Activated CD8-positive, alpha-beta T cell treated with anti-CD3 and anti-CD28 coated beads for 36 hours (primary cell): Measurements from ENCODE around the gene ZNRF4. TPM values are rescaled to one million over a fixed set of nuclear protein-coding genes. Genes with fewer than 3 reads are reported as not detected.

Experiments used
- ATAC-seq: fragments of 200-7000 bp; cut with Tn5 transposase; one replicate; pipeline ENCODE4 v1.10.0; 2021; ENCODE audit warnings: mild to moderate bottlenecking, moderate library complexity
- CTCF ChIA-PET: fragments of 350-600 bp; sonication (Branson Sonifier 250); formaldehyde crosslinking; loops from one replicate; lab custom pipeline; 2021; ENCODE audit warnings: antibody characterized with exemption; lab: Charles Lee
- POLR2A ChIA-PET: fragments of 350-600 bp; sonication (Branson Sonifier 250); formaldehyde crosslinking; loops from one replicate; lab custom pipeline; 2021; ENCODE audit warnings: antibody characterized with exemption; lab: Charles Lee
- DNase-seq: peaks from one replicate; pipeline ENCODE4 v3.0.0-alpha.2; 2020
- H3K27ac Mint-ChIP-seq: one replicate; pipeline ENCODE4 v1.8.0; 2021; ENCODE audit warnings: mild to moderate bottlenecking, mixed read lengths
- H3K27me3 Mint-ChIP-seq: one replicate; pipeline ENCODE4 v1.8.0; 2021; ENCODE audit warnings: mixed read lengths
- H3K36me3 Mint-ChIP-seq: one replicate; pipeline ENCODE4 v1.8.0; 2021; ENCODE audit warnings: low read depth, mixed read lengths
- H3K4me1 Mint-ChIP-seq: one replicate; pipeline ENCODE4 v1.8.0; 2021; ENCODE audit warnings: low read depth, mixed read lengths
- H3K4me3 Mint-ChIP-seq: one replicate; pipeline ENCODE4 v1.8.0; 2021; ENCODE audit warnings: mild to moderate bottlenecking, moderate library complexity, mixed read lengths
- H3K9me3 Mint-ChIP-seq: one replicate; pipeline ENCODE4 v1.8.0; 2021; ENCODE audit warnings: mixed read lengths
- CTCF ChIP-seq: fragments of 200-600 bp; IDR thresholded peaks from one replicate; pipeline ENCODE4 v1.8.0; 2022; ENCODE audit warnings: antibody characterized with exemption, mild to moderate bottlenecking
- intact Hi-C: fragments of 100-400 bp; cut with micrococcal nuclease; formaldehyde crosslinking; loops from one replicate; pipeline ENCODE4 v1.10.0; 2022
- total RNA-seq, 2 experiments: library from RNA; stranded (reverse); gene quantifications; one replicate each; pipeline ENCODE4 v1.2.3, GENCODE V29; 2021

ZNRF4 gene
- total RNA-seq, 2 experiments from 2014 or later: not detected

GRCh38 chr19:5497297-5497696, 42.1 kb downstream of the ZNRF4 start:
- Mint-ChIP-seq H3K36me3 (peaks cover 3% of the 10 kb centered on the region), H3K27ac (no peak overlapping the region), H3K9me3 (peaks cover 13% of the 10 kb centered on the region), H3K4me1 (no peaks in the 10 kb centered on the region), H3K27me3 (peaks cover 31% of the 10 kb centered on the region), H3K4me3 (no peak overlapping the region)
- DNase-seq (no peak), ATAC-seq (no peak)
- CTCF ChIA-PET: interaction anchor here (2.2 kb wide), 1 partner anchor 38 kb away, joined by 5 read pairs; no protein-coding TSS in a partner anchor
- no peak for TF ChIP-seq CTCF
- POLR2A ChIA-PET: interaction anchor here (1.0 kb wide), 1 partner anchor 15 kb away, joined by 4 read pairs; no protein-coding TSS in a partner anchor
- intact Hi-C loops: no loop called here

DNA sequence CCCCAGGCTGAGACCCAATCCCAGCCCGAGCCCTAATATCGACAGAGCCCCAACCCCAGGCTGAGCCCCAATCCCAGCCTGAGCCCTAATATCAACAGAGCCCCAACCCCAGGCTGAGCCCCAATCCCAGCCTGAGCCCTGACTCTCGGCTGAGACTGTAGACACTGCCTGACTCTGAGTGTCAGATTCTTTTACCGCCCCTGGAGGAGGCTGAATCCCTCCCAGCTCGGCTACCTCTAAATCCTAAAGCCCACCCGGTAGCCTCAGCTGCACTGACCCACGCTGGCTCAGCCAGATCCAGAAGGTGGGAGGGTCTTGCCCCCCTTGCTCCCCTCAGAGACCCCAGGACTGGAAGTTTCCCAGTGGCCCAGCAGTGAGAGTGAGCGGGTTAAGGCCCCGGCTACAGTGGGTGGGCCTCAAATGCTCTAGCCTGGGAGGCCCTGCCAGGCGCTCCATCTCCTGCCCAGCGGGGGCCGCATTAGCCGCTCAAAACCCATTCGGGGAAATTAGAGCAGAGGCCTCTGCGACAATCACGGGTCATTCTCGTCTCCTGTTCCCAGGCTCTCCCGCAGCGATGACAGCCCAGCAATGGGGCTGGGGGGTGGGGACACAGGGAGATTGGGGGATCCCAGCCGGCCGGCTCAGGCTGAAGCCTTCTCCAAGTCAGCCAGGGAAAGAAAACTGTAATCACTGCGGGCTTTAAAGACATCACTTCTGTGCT, 43.8 kb downstream of the ZNRF4 start:
- Mint-ChIP-seq H3K4me3 (no peak overlapping the region), H3K9me3 (peaks cover 20% of the 10 kb centered on the region), H3K27ac (no peak overlapping the region), H3K27me3 (peaks cover 27% of the 10 kb centered on the region), H3K36me3 (peaks cover 3% of the 10 kb centered on the region), H3K4me1 (no peaks in the 10 kb centered on the region)
- DNase-seq (no peak), ATAC-seq (no peak)
- POLR2A ChIA-PET: no interaction called here
- TF ChIP-seq CTCF: no peak
- CTCF ChIA-PET: interaction anchor here (2.2 kb wide), 1 partner anchor 36 kb away, joined by 5 read pairs; no protein-coding TSS in a partner anchor
- intact Hi-C loops: no loop called here

- TF ChIP-seq CTCF: no peak
- H3K4me3 Mint-ChIP-seq: no peak overlapping the region
- H3K27me3 Mint-ChIP-seq: peaks cover 19% of the 10 kb centered on the region
- intact Hi-C loops: no loop called here
- POLR2A ChIA-PET: no interaction called here
- H3K9me3 Mint-ChIP-seq: peaks cover 22% of the 10 kb centered on the region
- DNase-seq (no peak), ATAC-seq (no peak)
- CTCF ChIA-PET: no interaction called here
- no peaks in the 10 kb centered on the region for H3K4me1 Mint-ChIP-seq
- H3K36me3 Mint-ChIP-seq: peaks cover 3% of the 10 kb centered on the region
- H3K27ac Mint-ChIP-seq: no peak overlapping the region
Observed at GRCh38 chr19:5501907-5502306, 46.7 kb downstream of the ZNRF4 start.

DNA sequence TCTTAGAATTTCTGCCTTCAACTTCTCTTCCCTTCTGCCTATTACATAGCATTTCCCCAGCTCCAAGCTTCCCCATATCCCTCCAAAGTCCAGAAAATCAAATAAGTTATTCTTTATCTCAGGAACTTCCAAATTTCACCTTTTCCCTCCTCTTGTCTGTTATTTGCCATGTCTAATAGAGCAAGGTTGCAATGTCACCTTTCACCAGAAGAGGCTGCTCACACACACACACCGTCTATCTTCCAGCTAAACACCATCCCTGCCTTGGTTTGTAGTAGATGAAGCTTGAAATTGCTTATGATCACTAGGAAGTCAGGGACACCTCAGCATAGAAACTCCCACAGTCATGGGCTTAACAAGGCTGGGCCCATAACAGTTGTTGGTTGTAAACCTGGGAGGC, 48.4 kb downstream of the ZNRF4 start:
- no peak for DNase-seq
- H3K36me3 Mint-ChIP-seq: peaks cover 3% of the 10 kb centered on the region
- no peak overlapping the region for H3K27ac Mint-ChIP-seq
- TF ChIP-seq CTCF: peak; percentile 1
- H3K9me3 Mint-ChIP-seq: peaks cover 22% of the 10 kb centered on the region
- intact Hi-C loops: no loop called here
- H3K4me1 Mint-ChIP-seq: no peaks in the 10 kb centered on the region
- H3K27me3 Mint-ChIP-seq: peaks cover 8% of the 10 kb centered on the region
- ChIA-PET POLR2A (no interaction called here), CTCF (interaction anchor here (1.2 kb wide), 1 partner anchor 44 kb away, joined by 4 read pairs; no protein-coding TSS in a partner anchor)
- ATAC-seq: no peak
- no peak overlapping the region for H3K4me3 Mint-ChIP-seq

GRCh38 chr19:5504114-5504513, 48.9 kb downstream of the ZNRF4 start:
- intact Hi-C loops: no loop called here
- DNase-seq (no peak), ATAC-seq (no peak)
- peak; percentile 7 for TF ChIP-seq CTCF
- ChIA-PET CTCF (interaction anchor here (1.2 to 1.5 kb wide), 2 partner anchors 12 to 43 kb away, joined by 3 to 4 read pairs; no protein-coding TSS in a partner anchor), POLR2A (no interaction called here)
- Mint-ChIP-seq H3K36me3 (peaks cover 3% of the 10 kb centered on the region), H3K27me3 (peaks cover 8% of the 10 kb centered on the region), H3K4me1 (no peaks in the 10 kb centered on the region), H3K4me3 (no peak overlapping the region), H3K9me3 (peaks cover 22% of the 10 kb centered on the region), H3K27ac (no peak overlapping the region)
